Fibroblast of the aortic adventitia (primary cell): ENCODE data around the gene DNAH12. TPM values are rescaled to one million over a fixed set of nuclear protein-coding genes. Genes with fewer than 3 reads are reported as not detected.

Source experiments
- DNase-seq: peaks from one replicate; pipeline ENCODE4 v3.0.0-alpha.2; 2010; ENCODE audit warnings: low read depth
- H3K4me3 ChIP-seq: 2 replicates; pipeline ENCODE4 v1.5.1; 2011; ENCODE audit warnings: low read depth, mild to moderate bottlenecking, control low read depth, low read length, moderate library complexity
- total RNA-seq: library from RNA; depleted of rRNA; stranded (reverse); fragments of >200 nt; gene quantifications from 2 replicates; pipeline ENCODE4 v1.2.3, GENCODE V29; 2012; ENCODE audit warnings: low replicate concordance
- TF ChIP-seq, protein P1 (sequence below): IDR thresholded peaks from 2 replicates; pipeline ENCODE4 v1.5.1; 2011; ENCODE audit warnings: mild to moderate bottlenecking, low read length, control low read depth, inconsistent platforms; ENCODE audit not compliant: insufficient read depth

The DNAH12 gene
- total RNA-seq, 1 donor = 0.09 TPM

GRCh38 chr3:57420001-57420400 is 124.1 kb downstream of the DNAH12 start:
- TF ChIP-seq, protein P1, sequence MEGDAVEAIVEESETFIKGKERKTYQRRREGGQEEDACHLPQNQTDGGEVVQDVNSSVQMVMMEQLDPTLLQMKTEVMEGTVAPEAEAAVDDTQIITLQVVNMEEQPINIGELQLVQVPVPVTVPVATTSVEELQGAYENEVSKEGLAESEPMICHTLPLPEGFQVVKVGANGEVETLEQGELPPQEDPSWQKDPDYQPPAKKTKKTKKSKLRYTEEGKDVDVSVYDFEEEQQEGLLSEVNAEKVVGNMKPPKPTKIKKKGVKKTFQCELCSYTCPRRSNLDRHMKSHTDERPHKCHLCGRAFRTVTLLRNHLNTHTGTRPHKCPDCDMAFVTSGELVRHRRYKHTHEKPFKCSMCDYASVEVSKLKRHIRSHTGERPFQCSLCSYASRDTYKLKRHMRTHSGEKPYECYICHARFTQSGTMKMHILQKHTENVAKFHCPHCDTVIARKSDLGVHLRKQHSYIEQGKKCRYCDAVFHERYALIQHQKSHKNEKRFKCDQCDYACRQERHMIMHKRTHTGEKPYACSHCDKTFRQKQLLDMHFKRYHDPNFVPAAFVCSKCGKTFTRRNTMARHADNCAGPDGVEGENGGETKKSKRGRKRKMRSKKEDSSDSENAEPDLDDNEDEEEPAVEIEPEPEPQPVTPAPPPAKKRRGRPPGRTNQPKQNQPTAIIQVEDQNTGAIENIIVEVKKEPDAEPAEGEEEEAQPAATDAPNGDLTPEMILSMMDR = no peak
- H3K4me3 ChIP-seq = no peak overlapping the region

GRCh38 chr3:57411715-57412114 is 132.4 kb downstream of the DNAH12 start:
- TF ChIP-seq, protein P1 = no peak
- DNase-seq = no peak
- no peak overlapping the region for H3K4me3 ChIP-seq

More at GRCh38 chr3:57420001-57420400, 124.1 kb downstream of the DNAH12 start:
- DNase-seq = no peak

GRCh38 chr3:57409471-57409870 is 134.7 kb downstream of the DNAH12 start:
- TF ChIP-seq, protein P1 = no peak
- H3K4me3 ChIP-seq = no peak overlapping the region
- DNase-seq = no peak

DNA sequence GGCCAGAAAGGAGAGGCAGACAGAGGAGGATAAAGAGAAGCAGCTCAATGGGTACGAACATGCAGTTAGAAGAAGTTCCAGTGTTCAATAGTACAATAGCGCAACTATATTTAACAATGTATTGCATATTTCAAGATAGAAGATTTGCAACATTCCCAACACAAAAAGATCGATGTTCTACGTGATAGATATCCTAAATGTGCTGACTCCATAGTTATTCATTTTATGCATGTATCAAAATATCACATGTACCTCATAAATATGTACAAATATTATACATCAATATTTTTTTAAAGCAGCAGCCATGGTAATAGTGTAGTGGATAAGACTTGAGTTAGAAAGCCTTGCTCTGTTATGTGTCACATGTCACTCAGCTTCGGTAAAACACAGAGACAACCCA is 141.5 kb downstream of the DNAH12 start:
- H3K4me3 ChIP-seq = no peak overlapping the region
- TF ChIP-seq, protein P1 = no peak
- DNase-seq = no peak

- H3K4me3 ChIP-seq = peak overlapping the region; percentile 6
- TF ChIP-seq, protein P1 = peak; percentile 99
- DNase-seq = peak; percentile 69
These were observed 146.7 kb downstream of the DNAH12 start for GRCh38 chr3:57397175-57398026.

- H3K4me3 ChIP-seq = no peak overlapping the region
- TF ChIP-seq, protein P1 = no peak
- no peak for DNase-seq
These were observed 150.2 kb downstream of the DNAH12 start for GRCh38 chr3:57393977-57394376.
